ENCODE results near the gene C12orf76.
"Not testable (repeated sequence)": the region's sequence is repeated elsewhere in the genome, so short reads cannot be mapped to it uniquely, and the experiment has no call there.

C12orf76 gene

GRCh38 chr12:110020956-110021355, 27.4 kb downstream of the C12orf76 start:
- no peak for DNase-seq (ENCODE audit: low spot score)

GRCh38 chr12:110015132-110015531, 33.2 kb downstream of the C12orf76 start:
- DNase-seq (ENCODE audit: low spot score): no peak

- DNase-seq (ENCODE audit: low spot score): no peak
Measured at GRCh38 chr12:110012659-110013058, 35.7 kb downstream of the C12orf76 start.

GRCh38 chr12:110012137-110012536, 36.2 kb downstream of the C12orf76 start:
- DNase-seq (ENCODE audit: low spot score): peak; percentile 85

GRCh38 chr12:110010853-110011723, 37.2 kb downstream of the C12orf76 start:
- no peak for DNase-seq (ENCODE audit: low spot score)

GRCh38 chr12:110008681-110009398, 39.5 kb downstream of the C12orf76 start:
- not testable (repeated sequence) for DNase-seq (ENCODE audit: low spot score)

GRCh38 chr12:110007881-110008280, 40.4 kb downstream of the C12orf76 start:
- no peak for DNase-seq (ENCODE audit: low spot score)

GRCh38 chr12:110006115-110006514, 42.2 kb downstream of the C12orf76 start:
- no peak for DNase-seq (ENCODE audit: low spot score)

- DNase-seq (ENCODE audit: low spot score): no peak
Measured at GRCh38 chr12:110005319-110005973, 42.9 kb downstream of the C12orf76 start.

GRCh38 chr12:110004598-110004997, 43.7 kb downstream of the C12orf76 start:
- no peak for DNase-seq (ENCODE audit: low spot score)

- DNase-seq (ENCODE audit: low spot score): peak; percentile 79
Measured at GRCh38 chr12:110002676-110003515, 45.4 kb downstream of the C12orf76 start.

- peak; percentile 92 for DNase-seq (ENCODE audit: low spot score)
Measured at GRCh38 chr12:110001596-110001995, 46.7 kb downstream of the C12orf76 start.

- DNase-seq (ENCODE audit: low spot score): peak; percentile 47
Measured at GRCh38 chr12:109999983-110000505, 48.3 kb downstream of the C12orf76 start.

GRCh38 chr12:109999649-109999971, 48.7 kb downstream of the C12orf76 start:
- no peak for DNase-seq (ENCODE audit: low spot score)

- peak; percentile 94 for DNase-seq (ENCODE audit: low spot score)
Measured at GRCh38 chr12:109998904-109999648, 49.2 kb downstream of the C12orf76 start, which contains the start of gene ANKRD13A. Gene ANKRD13A, plus strand, starts transcription at chr12:109999430. Its CDS starts 259 bp downstream, at chr12:109999689.

- DNase-seq (ENCODE audit: low spot score): no peak
Measured at GRCh38 chr12:109998241-109998903, 50.0 kb downstream of the C12orf76 start.

GRCh38 chr12:109997393-109997792, 50.9 kb downstream of the C12orf76 start:
- no peak for DNase-seq (ENCODE audit: low spot score)

- DNase-seq (ENCODE audit: low spot score): no peak
Measured at GRCh38 chr12:109996483-109996853, 51.9 kb downstream of the C12orf76 start.

GRCh38 chr12:109995686-109996482, 52.4 kb downstream of the C12orf76 start, which contains the start of gene GIT2:
Gene GIT2, minus strand, starts transcription at chr12:109996368. Its CDS starts 144 bp downstream, at chr12:109996224.
- DNase-seq (ENCODE audit: low spot score): peak; percentile 93
